ENCODE results near the gene STK32B. TPM values are rescaled to one million over a fixed set of nuclear protein-coding genes. Genes with fewer than 3 reads are reported as not detected.
"Not testable (repeated sequence)": the region's sequence is repeated elsewhere in the genome, so short reads cannot be mapped to it uniquely, and the experiment has no call there.

The STK32B gene
- total and polyA plus RNA-seq, 2 of the 4 experiments (the other 2 are of a cell fraction), result 5.5 to 6.3 TPM

GRCh38 chr4:5250536-5250935 is 199.3 kb downstream of the STK32B start:
- H3K27me3 ChIP-seq (ENCODE audit: control insufficient read depth, insufficient read depth, low read length); CTCF ChIA-PET; H3K79me1 ChIP-seq (ENCODE audit: low read depth in 1 of 2, low read length in 2 of 2); BruUV-seq (replicated peaks); POLR2A ChIA-PET (ENCODE audit: unreplicated experiment); H2AK9ac ChIP-seq (replicated peaks; ENCODE audit: low read depth, low read length, poor library complexity); H3K9me3 ChIP-seq (ENCODE audit: control insufficient read depth, insufficient read depth, low read length); intact Hi-C loops (cut with micrococcal nuclease); H4K5ac ChIP-seq (ENCODE audit: low read depth, low read length); H3K56ac ChIP-seq (ENCODE audit: extremely low read depth, insufficient read depth, low read length); H3K14ac ChIP-seq (replicated peaks; ENCODE audit: low read depth, low read length); H3K9ac ChIP-seq (ENCODE audit: low read depth, low read length); H3K9me1 ChIP-seq (ENCODE audit: insufficient read depth, low read length); H3K4me2 ChIP-seq (ENCODE audit: low read depth, low read length); H3K4me3 ChIP-seq (ENCODE audit: insufficient read depth, low read depth, low read length); H4K8ac ChIP-seq (ENCODE audit: low read depth in 2 of 2, low read length in 2 of 2); H2BK15ac ChIP-seq (ENCODE audit: low read depth, low read length); H2AK5ac ChIP-seq (ENCODE audit: low read depth, low read length); H4K91ac ChIP-seq (ENCODE audit: insufficient read depth, low read depth, low read length); H3K4ac ChIP-seq (ENCODE audit: low read depth, low read length); DNase-seq; H3K36me3 ChIP-seq (ENCODE audit: control insufficient read depth, insufficient read depth, low read length); H2BK5ac ChIP-seq (ENCODE audit: low read depth, low read length, poor library complexity, severe bottlenecking); dilution Hi-C loops (cut with HindIII; ENCODE audit: low sequenced_read_pairs, unreplicated experiment); H2BK20ac ChIP-seq (ENCODE audit: low read depth, low read length); H2AFZ ChIP-seq (replicated peaks; ENCODE audit: low read length, poor library complexity); in situ Hi-C loops (cut with MboI; ENCODE audit: low sequenced_read_pairs); H3K18ac ChIP-seq (ENCODE audit: low read depth, low read length); H3K4me1 ChIP-seq (ENCODE audit: control insufficient read depth, insufficient read depth, low read length); ATAC-seq (ENCODE audit: low read depth); H4K20me1 ChIP-seq (ENCODE audit: insufficient read depth, low read length); H3K27ac ChIP-seq (ENCODE audit: insufficient read depth, low read length); H3K23ac ChIP-seq (ENCODE audit: low read depth, low read length); H2BK120ac ChIP-seq (ENCODE audit: low read depth, low read length): not testable (repeated sequence)
- no CpG with 5 or more reads among the region's 5 CpGs for WGBS, 2 experiments (ENCODE audit: extremely low coverage in 2 of 2, insufficient read length in 1 of 2)
